Dermis microvascular lymphatic vessel endothelial cell (primary cell): ENCODE results near the gene AFG1L. TPM values are rescaled to one million over a fixed set of nuclear protein-coding genes. Genes with fewer than 3 reads are reported as not detected.
"Not testable (repeated sequence)": the region's sequence is repeated elsewhere in the genome, so short reads cannot be mapped to it uniquely, and the experiment has no call there.

ENCODE experiments used
- DNase-seq, 2 donors: peaks; one replicate each; pipeline versions ENCODE4 v3.0.0 to v3.0.0-alpha.2; 2010; ENCODE audit warnings: low read depth in 2 of 2
- total RNA-seq: library from RNA; depleted of rRNA; stranded (reverse); fragments of >200 nt; gene quantifications from 2 replicates; pipeline ENCODE4 v1.2.1, GENCODE V29; 2014

AFG1L gene
- total RNA-seq = 1.8 and 1.9 TPM in 2 replicates

- peak; percentile 66 to 84 for DNase-seq
These were observed at the start of gene AFG1L for GRCh38 chr6:108294727-108295625. AFG1L (plus strand) TSS chr6:108295054; CDS start chr6:108295080, 26 bp downstream.

GRCh38 chr6:108245095-108245494 is 49.8 kb upstream of the AFG1L start:
- DNase-seq = not testable (repeated sequence)

- DNase-seq = no peak
These were observed 46.8 kb upstream of the AFG1L start for GRCh38 chr6:108247965-108248536.

- DNase-seq = peak in 1 of 2 donors; percentile 34
These were observed 44.5 kb upstream of the AFG1L start for GRCh38 chr6:108250240-108250866.

GRCh38 chr6:108251252-108251651 is 43.6 kb upstream of the AFG1L start:
- DNase-seq = peak in 1 of 2 donors; percentile 5

GRCh38 chr6:108252055-108252454 is 42.8 kb upstream of the AFG1L start:
- DNase-seq = no peak

GRCh38 chr6:108253241-108253640 is 41.6 kb upstream of the AFG1L start:
- DNase-seq = no peak

- peak in 1 of 2 donors; percentile 13 for DNase-seq
These were observed 40.1 kb upstream of the AFG1L start for GRCh38 chr6:108254433-108255410.

- peak in 1 of 2 donors; percentile 44 for DNase-seq
These were observed 34.6 kb upstream of the AFG1L start for GRCh38 chr6:108260126-108260808.

- DNase-seq = peak; percentile 92 to 97
These were observed 33.9 kb upstream of the AFG1L start, which contains the start of gene SNX3 for GRCh38 chr6:108260809-108261569. SNX3 (minus strand) TSS chr6:108261040; CDS start chr6:108260921, 119 bp downstream.

- no peak for DNase-seq
These were observed 31.5 kb upstream of the AFG1L start for GRCh38 chr6:108263371-108263770.

GRCh38 chr6:108268845-108269244 is 26.0 kb upstream of the AFG1L start:
- no peak for DNase-seq

GRCh38 chr6:108269955-108270354 is 24.9 kb upstream of the AFG1L start:
- DNase-seq = not testable (repeated sequence)

- DNase-seq = no peak
These were observed 20.3 kb upstream of the AFG1L start for GRCh38 chr6:108274546-108274945.

- no peak for DNase-seq
These were observed 18.9 kb upstream of the AFG1L start for GRCh38 chr6:108275976-108276375.

- no peak for DNase-seq
These were observed 17.6 kb upstream of the AFG1L start for GRCh38 chr6:108277295-108277694.

GRCh38 chr6:108277831-108278230 is 17.0 kb upstream of the AFG1L start:
- DNase-seq = no peak

- DNase-seq = no peak
These were observed 9.5 kb upstream of the AFG1L start for GRCh38 chr6:108285381-108285780.

GRCh38 chr6:108286366-108286765 is 8.5 kb upstream of the AFG1L start:
- DNase-seq = no peak

GRCh38 chr6:108287373-108287772 is 7.5 kb upstream of the AFG1L start:
- no peak for DNase-seq
